Measurements from ENCODE around the gene ITSN1.

DNA sequence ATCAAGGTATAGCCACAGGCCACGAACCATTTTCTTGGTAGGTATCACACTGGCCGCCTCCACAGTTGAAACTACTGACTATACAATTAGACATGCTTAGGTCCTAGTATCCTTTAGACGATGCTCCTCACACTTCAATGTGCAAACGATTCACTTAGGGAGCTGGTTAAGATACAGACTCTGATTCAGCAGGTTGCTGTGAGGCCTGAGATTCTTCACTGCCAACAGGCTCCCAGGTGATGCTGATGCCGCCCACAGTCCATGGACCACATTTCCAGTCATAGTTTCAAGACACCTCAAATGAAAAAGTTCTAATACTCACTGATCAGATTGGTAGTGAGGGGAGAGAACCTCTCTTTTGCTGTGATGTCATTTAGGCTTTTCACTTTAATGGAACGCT lies 266.5 kb downstream of the ITSN1 start:
- TF ChIP-seq, protein P1, sequence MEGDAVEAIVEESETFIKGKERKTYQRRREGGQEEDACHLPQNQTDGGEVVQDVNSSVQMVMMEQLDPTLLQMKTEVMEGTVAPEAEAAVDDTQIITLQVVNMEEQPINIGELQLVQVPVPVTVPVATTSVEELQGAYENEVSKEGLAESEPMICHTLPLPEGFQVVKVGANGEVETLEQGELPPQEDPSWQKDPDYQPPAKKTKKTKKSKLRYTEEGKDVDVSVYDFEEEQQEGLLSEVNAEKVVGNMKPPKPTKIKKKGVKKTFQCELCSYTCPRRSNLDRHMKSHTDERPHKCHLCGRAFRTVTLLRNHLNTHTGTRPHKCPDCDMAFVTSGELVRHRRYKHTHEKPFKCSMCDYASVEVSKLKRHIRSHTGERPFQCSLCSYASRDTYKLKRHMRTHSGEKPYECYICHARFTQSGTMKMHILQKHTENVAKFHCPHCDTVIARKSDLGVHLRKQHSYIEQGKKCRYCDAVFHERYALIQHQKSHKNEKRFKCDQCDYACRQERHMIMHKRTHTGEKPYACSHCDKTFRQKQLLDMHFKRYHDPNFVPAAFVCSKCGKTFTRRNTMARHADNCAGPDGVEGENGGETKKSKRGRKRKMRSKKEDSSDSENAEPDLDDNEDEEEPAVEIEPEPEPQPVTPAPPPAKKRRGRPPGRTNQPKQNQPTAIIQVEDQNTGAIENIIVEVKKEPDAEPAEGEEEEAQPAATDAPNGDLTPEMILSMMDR (IDR thresholded peaks at IDR 0.05): no peak
- TF ChIP-seq POLR2AphosphoS5 (IDR thresholded peaks at IDR 0.05; ENCODE audit: low read depth, low read length) (no peak), SIN3A (IDR thresholded peaks at IDR 0.05; ENCODE audit: borderline replicate concordance, insufficient read depth, low read depth, low read length) (no peak), TCF7L2 (IDR thresholded peaks at IDR 0.05; ENCODE audit: low read depth, low read length) (no peak)
- TF ChIP-seq, protein P2, sequence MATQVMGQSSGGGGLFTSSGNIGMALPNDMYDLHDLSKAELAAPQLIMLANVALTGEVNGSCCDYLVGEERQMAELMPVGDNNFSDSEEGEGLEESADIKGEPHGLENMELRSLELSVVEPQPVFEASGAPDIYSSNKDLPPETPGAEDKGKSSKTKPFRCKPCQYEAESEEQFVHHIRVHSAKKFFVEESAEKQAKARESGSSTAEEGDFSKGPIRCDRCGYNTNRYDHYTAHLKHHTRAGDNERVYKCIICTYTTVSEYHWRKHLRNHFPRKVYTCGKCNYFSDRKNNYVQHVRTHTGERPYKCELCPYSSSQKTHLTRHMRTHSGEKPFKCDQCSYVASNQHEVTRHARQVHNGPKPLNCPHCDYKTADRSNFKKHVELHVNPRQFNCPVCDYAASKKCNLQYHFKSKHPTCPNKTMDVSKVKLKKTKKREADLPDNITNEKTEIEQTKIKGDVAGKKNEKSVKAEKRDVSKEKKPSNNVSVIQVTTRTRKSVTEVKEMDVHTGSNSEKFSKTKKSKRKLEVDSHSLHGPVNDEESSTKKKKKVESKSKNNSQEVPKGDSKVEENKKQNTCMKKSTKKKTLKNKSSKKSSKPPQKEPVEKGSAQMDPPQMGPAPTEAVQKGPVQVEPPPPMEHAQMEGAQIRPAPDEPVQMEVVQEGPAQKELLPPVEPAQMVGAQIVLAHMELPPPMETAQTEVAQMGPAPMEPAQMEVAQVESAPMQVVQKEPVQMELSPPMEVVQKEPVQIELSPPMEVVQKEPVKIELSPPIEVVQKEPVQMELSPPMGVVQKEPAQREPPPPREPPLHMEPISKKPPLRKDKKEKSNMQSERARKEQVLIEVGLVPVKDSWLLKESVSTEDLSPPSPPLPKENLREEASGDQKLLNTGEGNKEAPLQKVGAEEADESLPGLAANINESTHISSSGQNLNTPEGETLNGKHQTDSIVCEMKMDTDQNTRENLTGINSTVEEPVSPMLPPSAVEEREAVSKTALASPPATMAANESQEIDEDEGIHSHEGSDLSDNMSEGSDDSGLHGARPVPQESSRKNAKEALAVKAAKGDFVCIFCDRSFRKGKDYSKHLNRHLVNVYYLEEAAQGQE (IDR thresholded peaks at IDR 0.05; ENCODE audit: insufficient read depth in 1 of 2, low read depth in 2 of 2, low read length in 1 of 2): no peak
